AG04450 (cell line): ENCODE data around the gene GABRB1. TPM values are rescaled to one million over a fixed set of nuclear protein-coding genes. Genes with fewer than 3 reads are reported as not detected.
A peak's percentile ranks its signal among the peaks of the same experiment; 100 is the strongest.

Experiments
- CTCF ChIA-PET: fragments of 300-600, 350-600 bp; formaldehyde crosslinking; extraction: SDS; loops from one replicate; lab custom pipeline; 2022; ENCODE audit warnings: antibody characterized with exemption, inconsistent platforms; lab: Charles Lee
- POLR2A ChIA-PET: fragments of 350-600 bp; formaldehyde crosslinking; extraction: SDS; loops from one replicate; lab custom pipeline; 2021; ENCODE audit warnings: antibody characterized with exemption, inconsistent platforms; lab: Yijun Ruan, JAX
- DNase-seq: peaks from one replicate; pipeline ENCODE4 v3.0.0-alpha.2; 2011; ENCODE audit warnings: low read depth, low spot score
- H3K27ac ChIP-seq: one replicate; pipeline ENCODE4 v1.5.1; 2012; ENCODE audit warnings: low read depth, low read length, control low read depth
- H3K27me3 ChIP-seq: one replicate; pipeline ENCODE4 v1.6.0; 2012; ENCODE audit warnings: low read length; ENCODE audit not compliant: control insufficient read depth, insufficient read depth
- H3K4me3 ChIP-seq: 2 replicates; pipeline ENCODE4 v1.5.1; 2011; ENCODE audit warnings: mild to moderate bottlenecking, low read depth, low read length, control low read depth
- H3K9me3 ChIP-seq: 2 replicates; pipeline ENCODE4 v1.5.1; 2012; ENCODE audit warnings: low read length; ENCODE audit not compliant: control insufficient read depth, insufficient read depth
- CTCF ChIP-seq: IDR thresholded peaks from 2 replicates; pipeline ENCODE4 v1.5.1; 2011; ENCODE audit warnings: low read depth, low read length, control low read depth, inconsistent platforms
- polyA plus RNA-seq: library from polyadenylated mRNA; depleted of rRNA; stranded (reverse); fragments of >200 nt; gene quantifications from 2 replicates; pipeline ENCODE4 v1.2.3, GENCODE V29; 2011

Gene GABRB1
- polyA plus RNA-seq, 1 experiment, result 8.1 TPM

- CTCF ChIA-PET, result interaction anchor here (1.0 to 1.6 kb wide), 2 partner anchors 69 to 115 kb away, joined by 3 to 7 read pairs; no protein-coding TSS in a partner anchor
- no peak overlapping the region for H3K27ac ChIP-seq
- H3K27me3 ChIP-seq, result no peaks in the 10 kb centered on the region
- no peaks in the 10 kb centered on the region for H3K9me3 ChIP-seq
- DNase-seq, result no peak
- H3K4me3 ChIP-seq, result no peak overlapping the region
- POLR2A ChIA-PET, result no interaction called here
- TF ChIP-seq CTCF, result no peak
Measured at GRCh38 chr4:47053485-47053884, 22.1 kb downstream of the GABRB1 start.

GRCh38 chr4:47054130-47054529, 22.8 kb downstream of the GABRB1 start:
- Histone ChIP-seq H3K27ac (no peak overlapping the region), H3K9me3 (no peaks in the 10 kb centered on the region), H3K27me3 (no peaks in the 10 kb centered on the region), H3K4me3 (no peak overlapping the region)
- TF ChIP-seq CTCF, result no peak
- ChIA-PET POLR2A (no interaction called here), CTCF (interaction anchor here (1.6 kb wide), 1 partner anchor 68 kb away, joined by 7 read pairs; no protein-coding TSS in a partner anchor)
- DNase-seq, result no peak

- POLR2A ChIA-PET, result no interaction called here
- no peak for TF ChIP-seq CTCF
- CTCF ChIA-PET, result no interaction called here
- no peak for DNase-seq
- no peaks in the 10 kb centered on the region for H3K9me3 ChIP-seq
- H3K4me3 ChIP-seq, result no peak overlapping the region
- H3K27me3 ChIP-seq, result no peaks in the 10 kb centered on the region
- H3K27ac ChIP-seq, result no peak overlapping the region
Measured at GRCh38 chr4:47057991-47058390, 26.6 kb downstream of the GABRB1 start.

- Histone ChIP-seq H3K9me3 (no peaks in the 10 kb centered on the region), H3K4me3 (no peak overlapping the region), H3K27me3 (no peaks in the 10 kb centered on the region), H3K27ac (no peak overlapping the region)
- DNase-seq, result no peak
- TF ChIP-seq CTCF, result no peak
- ChIA-PET CTCF (interaction anchor here (1.0 to 1.2 kb wide), 2 partner anchors 27 to 61 kb away, joined by 4 to 5 read pairs; no protein-coding TSS in a partner anchor), POLR2A (no interaction called here)
Measured at GRCh38 chr4:47060561-47060960, 29.2 kb downstream of the GABRB1 start.

DNA sequence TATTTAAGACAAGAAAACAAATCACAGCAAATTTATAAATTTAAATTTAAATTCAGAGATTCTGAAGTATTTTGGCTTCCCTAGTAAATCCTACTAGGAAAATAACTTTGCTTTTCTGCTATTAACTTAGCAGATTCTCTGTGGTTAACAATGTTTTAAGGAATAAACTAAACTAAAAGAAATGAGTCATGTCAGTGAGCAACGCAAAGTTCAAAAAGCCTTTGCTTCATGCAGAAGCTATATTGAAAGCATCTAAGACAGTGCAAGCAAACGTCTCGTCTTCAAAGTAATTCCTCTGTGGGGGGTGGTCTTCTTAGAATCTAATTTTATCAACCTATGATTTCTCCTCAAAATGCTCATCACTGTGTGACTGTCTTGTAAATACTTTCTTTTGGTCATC, 30.1 kb downstream of the GABRB1 start:
- no peak for TF ChIP-seq CTCF
- DNase-seq, result peak; percentile 39
- Histone ChIP-seq H3K27me3 (no peaks in the 10 kb centered on the region), H3K9me3 (no peaks in the 10 kb centered on the region), H3K4me3 (no peak overlapping the region), H3K27ac (no peak overlapping the region)
- ChIA-PET POLR2A (interaction anchor here (0.5 kb wide), 2 partner anchors 26 to 1775 kb away, joined by 3 to 4 read pairs; no protein-coding TSS in a partner anchor), CTCF (interaction anchor here (1.0 to 2.4 kb wide), 2 partner anchors 61 to 129 kb away, joined by 5 to 7 read pairs; no protein-coding TSS in a partner anchor)
